Muscle layer of colon (tissue), 2 donors: Measurements from ENCODE around the gene BEGAIN.

Experiments used
- H3K27ac ChIP-seq: one replicate; pipeline ENCODE4 v1.7.0; 2013; ENCODE audit warnings: low read depth, mild to moderate bottlenecking, low read length, moderate library complexity
- H3K27me3 ChIP-seq, 2 donors: one replicate each; pipeline ENCODE4 v1.7.0; 2013; ENCODE audit warnings: low read length in 2 of 2, mild to moderate bottlenecking in 2 of 2; ENCODE audit not compliant: insufficient read depth in 2 of 2, control insufficient read depth in 1 of 2
- H3K36me3 ChIP-seq: one replicate; pipeline ENCODE4 v1.7.0; 2013; ENCODE audit warnings: mild to moderate bottlenecking, low read length; ENCODE audit not compliant: insufficient read depth
- H3K4me1 ChIP-seq: one replicate; pipeline ENCODE4 v1.7.0; 2013; ENCODE audit warnings: mild to moderate bottlenecking, low read length; ENCODE audit not compliant: insufficient read depth
- H3K4me3 ChIP-seq, 2 donors: one replicate each; pipeline ENCODE4 v1.7.0; 2013; ENCODE audit warnings: low read length in 2 of 2, low read depth in 1 of 2, mild to moderate bottlenecking in 1 of 2, moderate library complexity in 1 of 2
- H3K9ac ChIP-seq: one replicate; pipeline ENCODE4 v1.7.0; 2013; ENCODE audit warnings: low read length
- H3K9me3 ChIP-seq: one replicate; pipeline ENCODE4 v1.7.0; 2013; ENCODE audit warnings: mild to moderate bottlenecking, low read length
- donor health status: abdominal sarcoma.
- donor health status: Adenocarcinoma of cecum.

BEGAIN gene

DNA sequence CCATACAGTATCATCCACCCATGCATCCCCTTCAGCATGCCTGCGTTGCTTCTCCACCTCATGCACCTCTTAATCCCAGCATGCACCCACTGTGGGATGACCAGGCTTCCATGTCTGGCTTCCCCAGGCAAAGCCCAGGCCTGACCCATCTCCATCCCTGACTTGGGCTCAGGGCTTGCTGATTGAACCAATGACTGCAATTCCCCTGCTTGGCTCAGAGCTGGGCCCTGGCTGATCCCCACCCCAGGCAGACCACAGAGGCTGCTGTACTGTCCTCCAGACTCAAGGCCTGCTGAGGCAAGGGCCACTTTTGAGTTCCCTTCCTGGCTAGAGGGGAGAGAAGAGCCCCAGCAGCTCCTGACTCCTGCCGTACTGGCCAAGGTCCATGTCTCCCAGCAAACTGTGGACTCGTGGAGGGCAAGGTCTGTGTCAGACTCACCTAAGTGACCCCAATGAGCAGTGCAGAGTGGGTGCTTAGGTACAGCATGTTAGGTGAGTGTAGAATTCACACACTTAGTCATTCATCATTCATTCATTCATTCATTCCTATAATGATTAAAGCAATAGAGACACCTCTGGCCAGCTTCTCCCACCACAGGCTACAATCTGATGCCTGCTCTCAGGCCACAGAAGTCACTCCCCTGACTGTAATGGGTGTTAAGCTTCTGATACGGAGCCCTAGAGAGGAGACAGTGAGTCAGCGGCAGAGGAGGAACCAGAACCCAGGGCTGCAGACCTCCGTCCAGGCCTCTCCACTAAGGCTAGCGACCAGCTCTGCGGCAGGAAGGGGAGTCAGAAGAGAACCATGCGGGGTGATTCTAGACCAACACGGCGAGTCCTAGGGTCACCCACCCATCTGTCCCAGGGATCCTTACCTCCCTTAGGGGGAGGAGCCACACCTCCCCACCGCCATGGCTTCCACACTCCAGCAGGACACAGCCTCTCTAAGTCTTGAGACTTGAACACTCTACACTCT is 2.9 kb downstream of the BEGAIN start:
- H3K4me3 ChIP-seq, result no peak overlapping the region
- peaks cover 9 to 28% of the 10 kb centered on the region in 2 donors for H3K27me3 ChIP-seq
- no peaks in the 10 kb centered on the region for H3K4me1 ChIP-seq
- H3K9me3 ChIP-seq, result no peaks in the 10 kb centered on the region
- H3K36me3 ChIP-seq, result no peaks in the 10 kb centered on the region
- H3K27ac ChIP-seq, result no peak overlapping the region
- H3K9ac ChIP-seq, result no peak overlapping the region

DNA sequence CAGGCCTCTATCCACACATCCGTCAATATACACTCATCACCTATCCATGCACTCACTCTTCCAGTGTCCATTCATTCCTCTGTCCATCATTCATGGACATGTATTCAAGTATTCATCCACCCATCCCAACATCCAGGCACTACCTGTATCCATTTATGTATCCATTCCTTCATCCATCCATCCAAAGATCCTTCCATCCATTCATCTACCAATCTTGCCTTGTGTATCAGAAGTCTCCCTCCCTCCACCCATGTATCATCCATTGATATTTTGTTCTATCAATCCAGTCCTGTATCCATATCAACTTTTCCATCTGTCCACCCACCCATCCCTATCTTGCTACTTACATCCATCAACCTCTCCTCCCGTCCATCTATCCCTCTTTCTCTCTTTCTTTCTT is 4.0 kb downstream of the BEGAIN start:
- no peaks in the 10 kb centered on the region for H3K36me3 ChIP-seq
- H3K4me1 ChIP-seq, result no peaks in the 10 kb centered on the region
- H3K27me3 ChIP-seq, result peaks cover 9 to 21% of the 10 kb centered on the region in 2 donors
- H3K27ac ChIP-seq, result no peak overlapping the region
- H3K4me3 ChIP-seq, result no peak overlapping the region
- no peak overlapping the region for H3K9ac ChIP-seq
- H3K9me3 ChIP-seq, result no peaks in the 10 kb centered on the region

DNA sequence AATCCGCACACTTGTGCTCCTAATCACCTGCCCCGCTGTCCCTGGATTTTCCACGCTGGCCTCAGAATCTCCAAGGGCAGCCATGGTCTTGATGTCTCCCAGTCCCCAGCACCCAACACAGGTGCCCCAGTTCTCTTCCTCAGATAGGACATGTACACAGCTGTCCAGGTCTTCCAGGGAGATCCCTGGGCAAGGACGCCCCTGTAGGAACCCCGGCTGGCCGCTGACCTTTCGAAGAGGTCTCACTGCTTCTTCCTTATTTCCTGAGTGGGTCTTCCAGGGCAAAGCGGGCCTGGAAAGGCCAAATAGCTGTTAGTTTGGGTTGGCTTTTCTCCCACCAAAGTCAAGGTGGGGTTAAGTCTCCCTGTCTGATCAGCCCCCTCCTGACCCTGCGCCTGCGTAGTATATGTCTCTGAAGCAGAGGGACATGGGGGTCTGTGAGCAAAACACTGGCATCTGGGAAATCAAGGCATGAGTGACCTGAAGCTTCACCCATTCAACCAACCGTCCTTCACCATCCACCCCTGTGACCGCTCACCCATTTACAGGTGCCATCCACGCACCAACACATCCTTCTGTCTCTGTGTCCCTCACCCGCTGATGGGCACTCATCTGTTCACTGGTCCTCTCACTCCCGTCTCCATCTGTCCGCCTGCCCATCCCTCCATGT is 4.6 kb downstream of the BEGAIN start:
- H3K36me3 ChIP-seq, result no peaks in the 10 kb centered on the region
- peaks cover 3 to 15% of the 10 kb centered on the region in 2 donors for H3K27me3 ChIP-seq
- no peak overlapping the region for H3K4me3 ChIP-seq
- no peak overlapping the region for H3K27ac ChIP-seq
- H3K9me3 ChIP-seq, result no peaks in the 10 kb centered on the region
- H3K4me1 ChIP-seq, result no peaks in the 10 kb centered on the region
- no peak overlapping the region for H3K9ac ChIP-seq

DNA sequence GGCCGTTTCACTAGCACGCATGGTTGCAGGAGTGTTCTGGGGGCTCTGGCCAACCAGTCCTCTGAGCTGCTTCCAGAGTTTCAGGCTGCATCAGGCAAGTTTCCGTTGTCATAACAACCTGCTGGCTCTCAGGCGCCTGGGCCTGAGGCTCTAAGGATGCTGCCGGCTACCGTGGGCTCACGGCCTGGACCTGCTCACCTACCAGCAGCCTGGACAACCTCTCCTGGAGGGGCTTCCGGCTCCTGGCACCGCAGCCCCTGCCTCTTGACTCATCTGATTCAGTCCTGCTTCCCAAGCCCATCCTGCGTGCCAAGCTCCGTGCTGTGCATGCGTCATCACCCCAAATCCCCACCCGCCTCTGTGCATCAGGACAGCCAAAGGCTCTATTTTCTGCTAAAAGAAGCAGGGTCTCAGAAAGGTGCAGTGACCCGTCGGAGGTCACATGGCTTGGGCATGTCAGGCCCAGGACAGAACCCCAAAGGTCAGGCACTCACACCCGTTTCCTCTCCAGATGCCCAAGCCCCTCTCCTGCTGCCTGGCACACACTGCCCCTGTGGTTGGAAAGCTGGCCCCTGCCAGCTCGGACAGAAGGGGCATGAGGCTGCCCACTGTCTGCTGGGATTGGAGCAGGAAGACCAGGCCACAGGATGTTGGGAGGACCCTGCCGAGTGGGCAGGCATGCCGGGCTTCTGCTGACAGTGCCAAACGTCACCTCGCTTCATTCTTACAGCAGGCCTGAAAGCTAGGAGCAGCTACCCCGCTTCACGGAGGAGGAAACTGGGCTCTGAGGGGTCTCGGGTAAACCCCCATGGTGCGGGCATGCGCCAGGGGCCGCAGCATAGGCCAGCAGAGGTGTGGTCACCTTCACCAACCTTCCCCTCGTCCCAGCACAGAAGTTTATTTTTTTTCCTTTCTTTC is 5.7 kb downstream of the BEGAIN start:
- Histone ChIP-seq H3K9me3 (no peaks in the 10 kb centered on the region), H3K4me1 (no peaks in the 10 kb centered on the region), H3K4me3 (no peak overlapping the region), H3K27ac (no peak overlapping the region), H3K27me3 (peaks cover 3 to 11% of the 10 kb centered on the region in 2 donors), H3K36me3 (no peaks in the 10 kb centered on the region), H3K9ac (no peak overlapping the region)

DNA sequence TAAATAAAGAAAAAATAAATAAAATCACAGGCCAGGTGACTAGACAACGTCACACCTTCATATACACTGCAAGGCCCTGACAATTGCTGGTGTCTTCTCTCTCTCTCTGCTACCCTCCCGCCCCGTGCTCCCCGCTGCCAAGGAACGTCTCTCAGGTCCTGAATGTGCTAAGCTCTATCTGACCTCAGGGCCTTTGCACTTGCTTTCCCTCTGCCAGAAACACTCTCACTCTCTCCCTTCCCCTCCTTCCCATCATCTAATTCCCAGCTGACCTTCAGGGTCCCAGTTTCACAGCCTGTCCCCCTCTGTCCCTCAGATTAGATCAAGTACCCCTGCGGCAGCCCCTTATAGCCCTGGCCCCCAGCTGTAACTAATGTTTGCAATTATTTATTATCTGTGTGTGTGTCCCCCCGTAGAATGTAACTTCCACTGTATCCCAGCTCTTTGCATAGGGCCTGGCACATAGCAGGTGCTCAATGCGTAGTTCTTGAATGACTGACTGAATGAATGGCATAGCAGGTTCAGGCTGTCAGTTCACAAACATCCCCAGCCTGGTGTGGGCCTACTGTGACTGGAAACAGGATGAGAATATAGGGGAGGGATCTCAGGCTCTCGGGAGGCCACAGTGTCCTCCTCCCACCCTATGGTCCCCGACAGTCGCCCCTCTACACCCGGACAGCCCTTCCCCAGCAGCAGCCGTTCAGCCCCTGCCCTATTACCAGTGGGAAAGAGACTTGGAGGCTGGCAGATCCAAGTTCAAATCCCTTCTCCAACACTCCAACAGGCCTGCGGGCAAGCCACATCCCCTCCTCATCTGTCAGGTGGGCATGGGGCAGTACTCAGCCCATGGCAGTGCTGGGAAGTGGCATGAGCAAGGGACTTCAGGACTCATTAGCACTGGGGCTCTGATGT is 6.6 kb downstream of the BEGAIN start:
- no peaks in the 10 kb centered on the region for H3K9me3 ChIP-seq
- no peak overlapping the region for H3K27ac ChIP-seq
- H3K36me3 ChIP-seq, result no peaks in the 10 kb centered on the region
- no peak overlapping the region for H3K9ac ChIP-seq
- no peak overlapping the region for H3K4me3 ChIP-seq
- H3K4me1 ChIP-seq, result no peaks in the 10 kb centered on the region
- peaks cover 0 to 2% of the 10 kb centered on the region in 2 donors for H3K27me3 ChIP-seq

DNA sequence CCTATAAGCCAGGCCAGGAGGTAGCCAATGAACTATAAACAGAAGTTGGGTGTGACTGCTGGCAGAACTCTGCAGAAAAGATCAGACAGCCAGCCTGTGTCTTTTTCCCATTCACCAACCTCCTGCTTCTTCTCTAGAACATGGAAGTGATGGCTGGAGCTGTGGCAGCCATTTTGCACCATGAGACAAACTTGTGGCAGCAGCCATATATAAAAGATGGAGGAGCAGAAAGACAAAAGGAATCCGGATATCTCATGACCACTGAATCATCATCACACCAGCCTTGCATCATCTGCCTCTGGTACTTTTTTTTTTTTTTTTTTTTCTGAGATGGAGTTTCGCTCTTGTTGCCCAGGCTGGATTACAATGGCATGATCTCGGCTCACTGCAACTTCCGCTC is 8.7 kb downstream of the BEGAIN start:
- no peaks in the 10 kb centered on the region for H3K4me1 ChIP-seq
- H3K9me3 ChIP-seq, result no peaks in the 10 kb centered on the region
- no peaks in the 10 kb centered on the region for H3K27me3 ChIP-seq
- H3K27ac ChIP-seq, result no peak overlapping the region
- H3K4me3 ChIP-seq, result no peak overlapping the region
- no peaks in the 10 kb centered on the region for H3K36me3 ChIP-seq
- H3K9ac ChIP-seq, result no peak overlapping the region

DNA sequence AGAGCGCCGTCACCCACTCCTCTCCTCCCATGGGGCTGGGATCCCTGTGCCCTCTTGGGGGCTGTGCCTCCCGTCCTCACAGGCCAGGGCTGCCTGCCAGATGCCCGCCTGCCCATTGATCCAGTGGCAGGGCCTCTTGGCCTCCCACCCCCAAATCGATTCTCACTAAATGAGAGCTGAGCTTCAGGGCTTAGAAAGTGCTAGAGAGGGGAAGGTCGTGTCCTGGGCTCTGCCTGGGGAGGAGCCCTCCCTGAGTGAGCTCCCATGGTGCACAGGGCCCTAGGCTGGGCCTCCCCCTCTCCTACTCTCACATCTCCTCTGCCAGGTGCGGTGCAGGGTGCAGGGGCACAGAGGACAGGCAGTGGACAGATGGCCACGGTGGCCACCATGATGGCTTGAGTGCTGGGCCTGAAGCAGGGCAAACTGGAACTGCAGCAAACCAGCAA is 9.2 kb downstream of the BEGAIN start:
- no peaks in the 10 kb centered on the region for H3K9me3 ChIP-seq
- no peak overlapping the region for H3K4me3 ChIP-seq
- H3K36me3 ChIP-seq, result no peaks in the 10 kb centered on the region
- H3K9ac ChIP-seq, result no peak overlapping the region
- no peaks in the 10 kb centered on the region for H3K27me3 ChIP-seq
- no peaks in the 10 kb centered on the region for H3K4me1 ChIP-seq
- no peak overlapping the region for H3K27ac ChIP-seq

DNA sequence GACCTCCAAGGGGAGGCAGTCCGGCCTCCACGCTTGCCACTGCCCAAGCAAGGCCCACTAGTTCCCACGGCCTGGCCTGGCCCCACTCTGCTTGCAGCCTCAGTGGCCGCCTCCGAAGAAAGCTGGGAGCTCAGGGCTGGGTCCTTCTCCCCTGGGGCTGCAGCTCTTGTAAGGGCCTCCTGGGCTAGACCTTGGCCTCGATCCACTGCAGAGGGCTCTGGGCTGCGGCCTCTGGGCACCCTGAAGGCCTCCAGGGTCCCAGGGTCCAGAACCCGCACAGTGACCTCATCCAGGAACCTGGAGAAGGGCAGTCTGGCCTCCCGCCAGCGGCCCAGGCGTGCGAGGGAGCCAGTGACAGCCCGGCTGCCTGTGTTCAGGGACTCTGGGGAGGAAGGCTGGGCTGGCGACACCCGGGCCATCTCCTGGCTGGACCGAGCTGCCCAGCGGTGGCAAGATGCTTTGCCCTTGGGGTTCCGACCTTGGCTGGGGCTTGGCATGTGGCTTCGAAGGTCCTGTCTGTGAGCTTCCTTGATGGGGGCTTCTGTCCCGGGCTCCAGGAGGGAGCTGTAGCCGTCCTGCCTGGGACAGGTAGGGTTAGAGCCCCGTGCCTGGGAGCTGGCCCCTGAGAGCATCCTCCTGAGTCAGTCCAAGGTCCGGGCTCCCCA is 9.8 kb downstream of the BEGAIN start:
- no peaks in the 10 kb centered on the region for H3K9me3 ChIP-seq
- H3K36me3 ChIP-seq, result no peaks in the 10 kb centered on the region
- H3K9ac ChIP-seq, result no peak overlapping the region
- peaks cover 0 to under 1% of the 10 kb centered on the region in 2 donors for H3K27me3 ChIP-seq
- H3K4me3 ChIP-seq, result no peak overlapping the region
- no peaks in the 10 kb centered on the region for H3K4me1 ChIP-seq
- no peak overlapping the region for H3K27ac ChIP-seq

DNA sequence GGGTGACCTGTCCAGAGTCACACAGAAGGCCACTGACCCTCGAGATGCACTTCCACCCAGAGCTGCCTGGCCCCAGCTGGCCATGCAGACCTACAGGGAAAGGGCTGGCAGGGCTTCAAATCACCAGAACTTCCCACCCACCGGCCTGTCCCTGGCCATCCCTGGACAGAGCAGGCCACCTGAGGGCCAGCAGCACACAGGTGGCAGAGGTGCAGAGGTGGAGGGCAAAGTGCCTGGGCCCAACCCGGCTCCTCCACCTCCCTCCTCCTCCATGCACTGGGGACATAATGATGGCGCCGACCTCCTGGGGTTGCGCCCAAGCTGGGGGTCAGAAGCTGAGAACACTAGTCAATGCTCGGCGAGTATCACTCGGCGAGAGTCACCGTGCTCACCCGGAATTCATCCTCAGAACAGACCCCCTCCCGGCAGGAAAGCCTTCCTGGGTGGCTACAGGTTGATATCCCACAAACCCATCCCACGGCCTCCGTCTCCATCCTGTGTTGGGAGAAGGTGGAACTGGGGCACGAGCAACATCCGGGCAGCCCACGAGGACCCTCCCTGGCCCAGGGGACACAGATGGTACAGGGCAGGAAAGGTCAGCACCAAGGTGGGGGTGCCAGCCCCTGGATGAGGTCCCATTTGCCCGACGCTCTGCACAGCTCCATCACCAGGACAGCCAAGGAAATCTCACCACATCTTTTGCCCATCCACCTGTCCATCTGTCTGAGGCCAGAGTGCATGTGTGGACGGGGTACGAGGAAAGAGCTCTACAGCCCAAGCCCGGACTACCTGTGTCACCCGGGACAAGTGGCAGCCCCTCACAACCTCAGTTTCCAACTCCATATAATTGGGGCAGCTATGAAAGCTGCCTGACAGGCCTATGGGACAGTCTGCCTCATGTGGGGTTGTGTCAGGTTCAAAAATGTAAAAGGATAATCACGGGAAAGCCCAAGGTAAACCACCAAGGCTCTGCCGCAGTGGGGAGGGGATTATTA is 10.8 kb downstream of the BEGAIN start:
- H3K27me3 ChIP-seq, result peaks cover 0 to 11% of the 10 kb centered on the region in 2 donors

More for the DNA sequence above, 10.8 kb downstream of the BEGAIN start:
- no peaks in the 10 kb centered on the region for H3K36me3 ChIP-seq
- H3K9ac ChIP-seq, result no peak overlapping the region
- H3K4me1 ChIP-seq, result no peaks in the 10 kb centered on the region
- H3K4me3 ChIP-seq, result no peak overlapping the region
- no peak overlapping the region for H3K27ac ChIP-seq
- no peaks in the 10 kb centered on the region for H3K9me3 ChIP-seq
